ENCODE results near the gene GTF3C2. TPM values are rescaled to one million over a fixed set of nuclear protein-coding genes. Genes with fewer than 3 reads are reported as not detected.

The GTF3C2 gene
- total and polyA plus RNA-seq, 2 of the 13 experiments (the other 11 are each of a cell fraction or from before 2014, with no cell fraction given) = 77.5 to 130 TPM

GRCh38 chr2:27306136-27306535 is 50.4 kb downstream of the GTF3C2 start:
- Histone ChIP-seq H3K9me3 (ENCODE audit: low read length) (no peaks in the 10 kb centered on the region), H2AFZ (ENCODE audit: low read length) (no peak overlapping the region), H4K20me1 (ENCODE audit: insufficient read depth, low read length) (no peaks in the 10 kb centered on the region), H3K27ac (ENCODE audit: extremely low read length, insufficient read depth, low read length) (no peak overlapping the region), H3K79me2 (ENCODE audit: insufficient read depth, low read length) (no peaks in the 10 kb centered on the region), H3K4me1 (ENCODE audit: insufficient read depth, low read length) (peaks cover 18% of the 10 kb centered on the region), H3K4me3 (replicated peaks in 1 of 3; ENCODE audit: insufficient read depth in 1 of 3, low read depth in 2 of 3, low read length in 3 of 3) (no peak overlapping the region), H3K27me3 (ENCODE audit: control insufficient read depth in 1 of 2, insufficient read depth in 2 of 2, low read length in 2 of 2) (peaks cover 0 to 5% of the 10 kb centered on the region in 2 experiments; a peak in 2 of 5 replicates), H3K36me3 (replicated peaks in 1 of 2; ENCODE audit: control insufficient read depth in 1 of 2, insufficient read depth in 2 of 2, low read length in 2 of 2) (no peaks in the 10 kb centered on the region; a peak in 2 of 5 replicates), H3K4me2 (ENCODE audit: low read depth, low read length) (no peak overlapping the region), H3K9ac (ENCODE audit: insufficient read depth, low read depth, low read length) (no peak overlapping the region)
- FAIRE-seq = no peak
- ChIA-PET POLR2A (no interaction called here), CTCF (ENCODE audit: low intra/inter-chr PET ratio, low total read pairs) (no interaction called here)
- BruUV-seq (replicated peaks) = no TSS peak
- in situ Hi-C loops (cut with HindIII; ENCODE audit: extremely low pct_ligation_motif_present, low pct_unique_long_range_greater_than_20kb) (no loop called here), intact Hi-C loops (cut with micrococcal nuclease; ENCODE audit: unreplicated experiment) (no loop called here)
- no peak for DNase-seq (ENCODE audit: low spot score)
- ATAC-seq = peak; percentile 3; the same call in 1 of the 3 replicates
- WGBS (ENCODE audit: low lambda C conversion rate) = 84% methylated on average over 26 of the region's 26 CpGs
- TF ChIP-seq NFIC (IDR thresholded peaks at IDR 0.05; ENCODE audit: low read length) (no peak), ZFP62 (CRISPR knock-in tag; IDR thresholded peaks at IDR 0.05) (no peak), ATF1 (CRISPR knock-in tag; IDR thresholded peaks at IDR 0.05) (no peak), ZNF124 (CRISPR knock-in tag; IDR thresholded peaks at IDR 0.05) (no peak), CHCHD3 (CRISPR knock-in tag; IDR thresholded peaks at IDR 0.05) (0 out of 2 replicates have a peak, but pooled peaks have one; percentile 21), ZBTB46 (CRISPR knock-in tag; IDR thresholded peaks at IDR 0.05; ENCODE audit: borderline replicate concordance) (no peak), AKAP8 (CRISPR knock-in tag; IDR thresholded peaks at IDR 0.05) (0 out of 2 replicates have a peak, but pooled peaks have one; percentile 9), ARNT2 (CRISPR knock-in tag; IDR thresholded peaks at IDR 0.05; ENCODE audit: low read depth) (no peak), ZNF3 (CRISPR knock-in tag; IDR thresholded peaks at IDR 0.05) (no peak), ZNF709 (CRISPR knock-in tag; IDR thresholded peaks at IDR 0.05) (no peak), LBX2 (CRISPR knock-in tag; IDR thresholded peaks at IDR 0.05; ENCODE audit: borderline replicate concordance) (no peak), CBX1 (IDR thresholded peaks at IDR 0.05; ENCODE audit: low read depth) (no peak), PRMT3 (CRISPR knock-in tag; IDR thresholded peaks at IDR 0.05; ENCODE audit: borderline replicate concordance, low read depth) (no peak), DDIT3 (CRISPR knock-in tag; IDR thresholded peaks at IDR 0.05) (no peak), HIVEP1 (CRISPR knock-in tag; IDR thresholded peaks at IDR 0.05) (0 out of 2 replicates have a peak, but pooled peaks have one; percentile 15), ZMAT5 (CRISPR knock-in tag; IDR thresholded peaks at IDR 0.05; ENCODE audit: borderline replicate concordance, low read depth) (no peak), TBL1XR1 (IDR thresholded peaks at IDR 0.05; ENCODE audit: borderline replicate concordance, low read length, partially characterized antibody) (no peak), FOXO1 (CRISPR knock-in tag; IDR thresholded peaks at IDR 0.05) (no peak), NR2F1 (CRISPR knock-in tag; IDR thresholded peaks at IDR 0.05) (no peak), ZNF451 (CRISPR knock-in tag; IDR thresholded peaks at IDR 0.05) (no peak), ZFYVE20 (CRISPR knock-in tag; IDR thresholded peaks at IDR 0.05; ENCODE audit: borderline replicate concordance, low read depth) (no peak), NCOA5 (CRISPR knock-in tag; IDR thresholded peaks at IDR 0.05) (no peak), GFI1 (CRISPR knock-in tag; IDR thresholded peaks at IDR 0.05; ENCODE audit: borderline replicate concordance) (no peak), JDP2 (CRISPR knock-in tag; IDR thresholded peaks at IDR 0.05; ENCODE audit: borderline replicate concordance) (no peak), RNF2 (conservative IDR thresholded peaks at IDR 0.05; ENCODE audit: low read depth) (no peak), ZNF546 (CRISPR knock-in tag; conservative IDR thresholded peaks at IDR 0.05) (no peak)
